NCI-H128 (cell line): Measurements from ENCODE around the gene RPH3AL.
"Not testable (repeated sequence)": the region's sequence is repeated elsewhere in the genome, so short reads cannot be mapped to it uniquely, and the experiment has no call there.

Experiments used
- DNase-seq: peaks from one replicate; lab custom pipeline; 2025; ENCODE audit not compliant: unreplicated experiment; lab: John Stamatoyannopoulos, UW

RPH3AL gene

DNA sequence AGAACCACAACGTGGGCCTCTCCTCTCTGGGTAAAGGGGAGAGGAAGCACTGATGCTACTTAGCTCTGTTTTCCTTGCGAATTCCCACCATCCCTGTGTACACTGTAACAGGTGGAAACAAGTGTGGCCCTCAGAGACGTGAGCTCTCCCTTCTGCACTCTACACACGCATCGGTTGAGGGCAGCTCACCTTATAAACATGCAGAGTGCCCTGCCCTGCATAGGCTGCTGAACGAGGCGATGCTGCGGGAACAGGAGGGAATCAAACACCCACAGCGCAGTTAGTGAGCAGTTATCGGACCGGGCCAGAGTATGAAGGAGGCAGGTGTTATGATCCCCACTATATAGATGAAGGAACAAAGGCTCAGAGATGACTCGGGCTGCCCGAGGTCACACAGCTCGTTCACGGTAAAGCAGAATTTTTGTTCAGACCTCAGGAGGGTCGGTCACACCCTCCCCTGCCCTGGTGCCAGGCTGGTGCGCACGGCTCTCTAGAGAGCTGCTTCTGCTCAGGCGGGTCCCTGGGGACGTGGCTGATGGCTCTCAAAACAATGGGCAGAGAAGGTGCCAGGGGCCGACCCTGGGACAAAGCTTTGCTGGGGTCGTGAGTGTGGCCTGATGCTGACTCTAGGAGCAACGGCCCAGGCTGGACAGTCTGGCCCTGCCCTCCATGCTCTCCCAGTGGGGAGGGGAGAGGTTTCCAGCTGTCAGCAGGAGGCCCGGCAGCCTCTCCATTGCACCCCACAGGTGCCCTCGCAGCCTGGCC, 68.5 kb downstream of the RPH3AL start:
- DNase-seq: no peak

DNA sequence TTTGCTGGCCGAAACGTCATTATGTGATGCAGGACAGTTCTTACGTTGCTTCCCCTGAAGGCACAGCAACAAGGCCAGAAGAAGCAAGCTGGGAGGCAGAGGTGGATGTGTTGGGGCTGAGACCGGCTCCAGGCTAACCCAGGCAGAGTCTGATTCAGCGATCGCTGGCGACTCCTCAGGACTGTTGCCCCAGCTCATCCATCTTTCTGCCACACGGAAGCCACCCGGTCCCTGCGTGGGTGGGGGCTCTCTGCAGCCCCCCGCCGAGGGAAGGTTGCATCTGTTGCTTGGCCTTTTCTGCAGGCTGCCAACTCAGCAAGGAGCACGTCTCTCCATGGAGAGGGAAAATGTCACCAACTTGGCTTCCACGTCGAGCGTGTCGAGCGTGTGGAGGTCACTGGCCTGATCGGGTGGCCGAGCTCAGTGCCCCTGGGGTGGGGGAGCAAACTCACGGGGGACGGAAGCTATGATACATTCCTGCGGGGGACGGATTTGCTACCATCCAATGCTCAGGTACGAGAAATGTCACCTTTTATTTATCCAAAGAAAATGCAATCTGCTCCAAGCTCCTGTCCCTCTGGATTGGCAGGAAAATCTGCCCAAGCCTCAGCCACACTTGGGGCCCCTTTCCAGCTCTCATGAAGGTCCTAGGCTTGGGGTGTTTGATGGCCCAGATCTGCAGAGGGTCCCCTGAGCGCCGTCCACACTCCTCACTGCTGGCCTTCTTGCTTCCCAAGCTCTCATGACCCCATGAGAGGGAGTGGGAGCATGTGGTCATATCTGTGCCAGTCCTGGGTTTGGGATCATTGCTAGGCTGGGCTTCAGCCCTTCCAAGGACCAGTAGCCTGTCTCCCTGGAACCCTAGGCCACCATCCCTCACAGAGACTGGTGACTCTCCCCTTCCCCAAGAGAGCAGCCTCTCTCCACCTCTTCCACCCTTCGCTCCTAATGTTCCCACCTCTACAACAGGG, 69.4 kb downstream of the RPH3AL start:
- no peak for DNase-seq

GRCh38 chr17:282000-282911, 70.4 kb downstream of the RPH3AL start:
- no peak for DNase-seq

DNA sequence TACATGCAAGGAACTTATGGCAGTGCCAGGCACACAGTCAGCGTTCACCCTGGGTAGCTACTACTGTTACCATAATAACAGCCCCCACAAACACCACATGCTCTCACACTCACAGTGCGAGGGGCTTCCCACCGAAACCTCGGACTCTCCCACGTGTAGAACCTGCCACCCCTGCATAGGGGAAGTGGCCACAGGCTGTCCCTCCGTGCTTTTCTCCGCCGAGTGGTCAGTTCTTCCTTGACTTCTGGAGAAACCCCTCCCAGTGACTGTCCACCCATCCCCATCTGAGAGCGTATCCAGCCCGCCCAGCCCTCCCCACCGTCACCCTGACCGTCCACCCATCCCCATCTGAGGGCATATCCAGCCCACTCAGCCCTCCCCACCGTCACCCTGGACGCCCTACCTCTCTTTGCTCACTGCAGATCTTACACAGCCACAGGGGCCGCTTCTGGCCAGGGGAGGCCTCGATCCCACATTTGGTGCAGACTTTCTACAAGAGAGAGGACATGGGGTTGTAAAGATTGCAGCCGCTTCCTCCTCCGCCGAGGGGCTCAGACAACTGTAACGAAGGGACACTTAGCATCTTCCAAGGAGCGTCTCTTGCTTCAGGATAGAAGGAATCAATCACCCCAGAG, 71.1 kb downstream of the RPH3AL start:
- DNase-seq: no peak

GRCh38 chr17:280901-281300, 71.7 kb downstream of the RPH3AL start:
- no peak for DNase-seq

GRCh38 chr17:280216-280615, 72.4 kb downstream of the RPH3AL start:
- no peak for DNase-seq

GRCh38 chr17:279776-280175, 72.8 kb downstream of the RPH3AL start:
- no peak for DNase-seq

DNA sequence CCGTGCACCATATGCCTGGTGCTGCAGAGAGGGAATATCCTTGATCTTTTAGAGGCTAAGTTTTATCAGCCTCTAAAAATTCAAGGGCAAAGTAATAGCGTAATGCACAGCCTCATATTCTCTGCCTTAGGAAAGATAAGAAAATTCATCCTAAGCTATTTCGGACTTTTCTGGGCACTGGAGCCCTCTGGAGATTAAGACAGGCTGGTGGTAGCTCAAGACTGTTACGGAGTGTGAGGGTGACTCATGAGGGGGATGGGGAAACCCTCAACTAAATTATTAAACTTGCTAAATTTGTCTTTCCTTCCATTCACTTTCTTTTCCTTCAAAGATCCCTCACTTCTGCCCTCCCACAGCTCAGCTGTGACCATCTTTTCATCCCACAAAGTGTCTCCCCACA, 73.3 kb downstream of the RPH3AL start:
- DNase-seq: no peak

DNA sequence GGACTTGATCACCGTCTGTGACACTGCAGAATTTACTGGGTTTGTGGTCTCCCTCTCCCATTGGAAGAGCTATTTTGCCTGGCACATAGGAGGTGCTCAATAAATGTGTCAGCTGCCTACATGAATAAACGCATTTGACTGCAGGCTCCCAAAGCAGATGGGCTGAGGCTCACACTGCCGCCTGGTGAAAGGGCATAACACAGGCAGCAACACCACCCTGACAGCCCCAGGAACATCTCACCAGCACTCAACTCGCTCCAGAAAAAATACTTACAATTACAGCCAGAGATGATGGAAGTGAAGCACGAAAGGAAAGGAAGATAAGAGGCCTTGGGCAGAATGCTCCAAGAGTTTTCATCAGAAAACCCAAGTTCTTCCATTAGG, 73.9 kb downstream of the RPH3AL start:
- no peak for DNase-seq

- no peak for DNase-seq
Observed at GRCh38 chr17:278055-278675, 74.4 kb downstream of the RPH3AL start.

GRCh38 chr17:274902-275301, 77.7 kb downstream of the RPH3AL start:
- DNase-seq: no peak

DNA sequence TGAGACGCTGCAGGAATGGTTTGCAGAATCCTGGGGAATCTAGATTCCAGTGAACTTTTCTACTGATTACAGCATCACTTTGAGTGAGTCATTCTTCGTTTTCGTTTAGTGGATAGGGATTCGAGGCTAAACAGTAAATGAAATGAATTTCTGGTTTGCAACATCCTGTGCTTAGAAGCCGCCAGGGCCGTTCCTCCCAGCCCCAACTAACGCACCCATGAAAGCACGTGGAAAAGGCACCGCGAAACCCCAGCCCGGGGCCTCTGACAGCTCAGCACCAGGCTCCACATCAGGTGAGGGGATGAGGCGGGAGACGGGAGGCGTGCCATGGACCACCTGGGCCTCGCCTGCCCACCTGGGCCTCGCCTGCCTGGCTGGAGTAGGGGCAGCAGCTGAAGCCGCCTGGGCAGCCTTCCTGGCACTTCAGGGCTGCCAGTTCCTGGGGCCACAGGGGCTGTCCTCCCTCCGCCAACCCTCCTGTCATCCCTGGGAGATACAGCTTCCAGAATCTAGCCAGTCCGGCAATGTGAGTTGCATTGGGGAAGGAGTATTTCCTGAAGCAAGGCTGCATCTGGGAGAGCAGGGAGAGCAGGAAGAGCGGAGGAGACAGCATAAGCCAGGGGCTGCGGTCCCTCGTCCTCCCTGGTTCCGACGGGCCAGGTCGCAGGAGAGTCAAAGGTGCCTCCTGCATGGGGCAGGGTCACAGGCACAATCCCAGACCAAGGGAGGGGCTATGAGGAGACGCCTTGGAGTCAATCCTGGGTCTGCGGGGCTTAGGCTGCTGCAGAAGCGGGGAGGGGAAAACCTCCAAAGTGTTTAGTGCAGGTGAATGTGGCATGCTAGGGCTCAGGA, 78.4 kb downstream of the RPH3AL start:
- no peak for DNase-seq

GRCh38 chr17:272856-273255, 79.8 kb downstream of the RPH3AL start:
- not testable (repeated sequence) for DNase-seq

- DNase-seq: not testable (repeated sequence)
Observed at GRCh38 chr17:271928-272623, 80.5 kb downstream of the RPH3AL start.

- DNase-seq: no peak
Observed at GRCh38 chr17:269616-270514, 82.7 kb downstream of the RPH3AL start.

GRCh38 chr17:266701-267667, 85.6 kb downstream of the RPH3AL start:
- DNase-seq: no peak
